ENCODE measurements around the gene IRF7. TPM values are rescaled to one million over a fixed set of nuclear protein-coding genes. Genes with fewer than 3 reads are reported as not detected.

Gene IRF7
- total RNA-seq, 4 donors from 2014 or later, result 33.7 to 40.9 (median 36.6) TPM

GRCh38 chr11:612961-613300 lies 2.8 kb downstream of the IRF7 start:
- peak in 1 of 2 donors; percentile 87 for DNase-seq (ENCODE audit: low spot score in 2 of 2)
- no peak for TF ChIP-seq POLR2A (IDR thresholded peaks at IDR 0.05)
- no peak for TF ChIP-seq CTCF (IDR thresholded peaks at IDR 0.05)
- WGBS, 2 donors, result 100% methylated on average over 9 of the region's 10 CpGs; no CpG with 5 or more reads in 1 of the 2 donors
- H3K4me3 ChIP-seq (ENCODE audit: low read depth, poor library complexity, severe bottlenecking), result no peak overlapping the region
- intact Hi-C loops (cut with DNase I; ENCODE audit: low total_unique reads), result no loop called here

- no peak overlapping the region for H3K4me3 ChIP-seq (ENCODE audit: low read depth, poor library complexity, severe bottlenecking)
- intact Hi-C loops (cut with DNase I; ENCODE audit: low total_unique reads), result no loop called here
- TF ChIP-seq CTCF (IDR thresholded peaks at IDR 0.05), result no peak
- TF ChIP-seq POLR2A (IDR thresholded peaks at IDR 0.05), result no peak
- DNase-seq (ENCODE audit: low spot score in 2 of 2), result peak in 1 of 2 donors; percentile 86
- WGBS, 2 donors, result 48 to 56% methylated on average over 18 to 23 of the region's 27 CpGs
Observed at GRCh38 chr11:612201-612960, 3.4 kb downstream of the IRF7 start.

- WGBS, 2 donors, result 73 to 77% methylated on average over 42 to 48 of the region's 49 CpGs
- TF ChIP-seq POLR2A (IDR thresholded peaks at IDR 0.05), result no peak
- TF ChIP-seq CTCF (IDR thresholded peaks at IDR 0.05), result no peak
- no peak overlapping the region for H3K4me3 ChIP-seq (ENCODE audit: low read depth, poor library complexity, severe bottlenecking)
- peak in 1 of 2 donors; percentile 83 for DNase-seq (ENCODE audit: low spot score in 2 of 2)
- intact Hi-C loops (cut with DNase I; ENCODE audit: low total_unique reads), result no loop called here
Observed at GRCh38 chr11:611001-611996, 4.5 kb downstream of the IRF7 start.

- 90 to 98% methylated on average over 13 to 14 of the region's 18 CpGs for WGBS, 2 donors
- TF ChIP-seq POLR2A (IDR thresholded peaks at IDR 0.05), result no peak
- no peak for TF ChIP-seq CTCF (IDR thresholded peaks at IDR 0.05)
- DNase-seq (ENCODE audit: low spot score in 2 of 2), result peak in 1 of 2 donors; percentile 84
- no peak overlapping the region for H3K4me3 ChIP-seq (ENCODE audit: low read depth, poor library complexity, severe bottlenecking)
- intact Hi-C loops (cut with DNase I; ENCODE audit: low total_unique reads), result no loop called here
Observed at GRCh38 chr11:610146-610801, 5.5 kb downstream of the IRF7 start.

GRCh38 chr11:609341-609811 lies 6.4 kb downstream of the IRF7 start:
- intact Hi-C loops (cut with DNase I; ENCODE audit: low total_unique reads), result no loop called here
- TF ChIP-seq POLR2A (IDR thresholded peaks at IDR 0.05) (no peak), CTCF (IDR thresholded peaks at IDR 0.05) (no peak)
- peak in 1 of 2 donors; percentile 85 for DNase-seq (ENCODE audit: low spot score in 2 of 2)
- no peak overlapping the region for H3K4me3 ChIP-seq (ENCODE audit: low read depth, poor library complexity, severe bottlenecking)
- 89 to 94% methylated on average over 16 to 17 of the region's 28 CpGs for WGBS, 2 donors

Data from lower leg skin (tissue), 4 donors.